ENCODE results near the gene SPON1. TPM values are rescaled to one million over a fixed set of nuclear protein-coding genes. Genes with fewer than 3 reads are reported as not detected.

The SPON1 gene
- total RNA-seq, 1 experiment from 2014 or later = 0.20 TPM

- no peak overlapping the region for H3K14ac ChIP-seq (ENCODE audit: insufficient read depth, low read length)
These were observed 277.7 kb downstream of the SPON1 start for GRCh38 chr11:14240221-14240620.

More at GRCh38 chr11:14240221-14240620, 277.7 kb downstream of the SPON1 start:
- H3K79me1 ChIP-seq (ENCODE audit: insufficient read depth, low read depth, low read length, poor library complexity, severe bottlenecking) = no peaks in the 10 kb centered on the region
- H2BK20ac ChIP-seq (ENCODE audit: low read depth, low read length, poor library complexity, severe bottlenecking) = no peak overlapping the region
- no peak for TF ChIP-seq CTCF (conservative IDR thresholded peaks at IDR 0.05)
- no peak overlapping the region for H3T11ph ChIP-seq (ENCODE audit: low read length)
- H2BK120ac ChIP-seq (ENCODE audit: low read depth, low read length, poor library complexity, severe bottlenecking) = no peak overlapping the region
- H2BK5ac ChIP-seq (ENCODE audit: insufficient read length, low read length) = no peak overlapping the region
- no peak overlapping the region for H4K8ac ChIP-seq (replicated peaks; ENCODE audit: insufficient read length, low read depth, low read length)
- no peak overlapping the region for H4K91ac ChIP-seq (ENCODE audit: insufficient read length, low read depth, low read length)
- Mint-ChIP-seq H3K27me3 (ENCODE audit: low read depth) (peaks cover 6% of the 10 kb centered on the region), H3K4me3 (no peak overlapping the region), H3K27ac (no peak overlapping the region), H3K36me3 (ENCODE audit: insufficient read depth in 1 of 3, low read depth in 3 of 3) (no peaks in the 10 kb centered on the region; a peak in 1 of 7 replicates), H3K9me3 (no peaks in the 10 kb centered on the region), H3K4me1 (peaks cover 5 to 14% of the 10 kb centered on the region in 2 experiments; a peak in 3 of 4 replicates)
- no peak for DNase-seq
- H2AK5ac ChIP-seq (ENCODE audit: insufficient read length, low read length) = no peak overlapping the region
- H2BK12ac ChIP-seq (ENCODE audit: insufficient read length, low read depth, low read length) = no peak overlapping the region
- no peak overlapping the region for H2BK15ac ChIP-seq (ENCODE audit: low read depth, low read length)
- no peaks in the 10 kb centered on the region for H3K79me2 ChIP-seq (ENCODE audit: insufficient read depth, low read length)
- H3K4ac ChIP-seq (ENCODE audit: low read depth, low read length) = no peak overlapping the region
- no peaks in the 10 kb centered on the region; the same call in 1 of the 2 replicates for H3K27me3 ChIP-seq (ENCODE audit: insufficient read depth, low read length)
- no peaks in the 10 kb centered on the region for H4K20me1 ChIP-seq (ENCODE audit: control insufficient read depth, insufficient read depth, insufficient read length)
- no peak overlapping the region for H3K18ac ChIP-seq (ENCODE audit: insufficient read length, low read depth, low read length)
- H4K5ac ChIP-seq (ENCODE audit: insufficient read length, low read depth, low read length) = no peak overlapping the region
- H3K9ac ChIP-seq (ENCODE audit: extremely low read depth, insufficient read length, low read length) = no peak overlapping the region
- peaks cover 3% of the 10 kb centered on the region for H3K23me2 ChIP-seq (ENCODE audit: insufficient read length, low read depth, low read length, poor library complexity, severe bottlenecking)
- no peak overlapping the region for H3K56ac ChIP-seq (ENCODE audit: insufficient read length, low read depth, low read length)
- H3K9me3 ChIP-seq (ENCODE audit: control insufficient read depth, low read depth, low read length) = no peaks in the 10 kb centered on the region
- no peak overlapping the region for H3K4me2 ChIP-seq (ENCODE audit: insufficient read depth, insufficient read length, low read length)
- H2AFZ ChIP-seq (ENCODE audit: low read length) = no peak overlapping the region
- no peaks in the 10 kb centered on the region for H3K4me1 ChIP-seq (ENCODE audit: insufficient read depth, low read length)
- H3K23ac ChIP-seq (ENCODE audit: insufficient read length, low read depth, low read length) = no peak overlapping the region
- H3K27ac ChIP-seq (ENCODE audit: insufficient read length, low read depth, low read length) = no peak overlapping the region

Measured in H9 (cell line).